ENCODE data around the gene RUNX2.

The RUNX2 gene

DNA sequence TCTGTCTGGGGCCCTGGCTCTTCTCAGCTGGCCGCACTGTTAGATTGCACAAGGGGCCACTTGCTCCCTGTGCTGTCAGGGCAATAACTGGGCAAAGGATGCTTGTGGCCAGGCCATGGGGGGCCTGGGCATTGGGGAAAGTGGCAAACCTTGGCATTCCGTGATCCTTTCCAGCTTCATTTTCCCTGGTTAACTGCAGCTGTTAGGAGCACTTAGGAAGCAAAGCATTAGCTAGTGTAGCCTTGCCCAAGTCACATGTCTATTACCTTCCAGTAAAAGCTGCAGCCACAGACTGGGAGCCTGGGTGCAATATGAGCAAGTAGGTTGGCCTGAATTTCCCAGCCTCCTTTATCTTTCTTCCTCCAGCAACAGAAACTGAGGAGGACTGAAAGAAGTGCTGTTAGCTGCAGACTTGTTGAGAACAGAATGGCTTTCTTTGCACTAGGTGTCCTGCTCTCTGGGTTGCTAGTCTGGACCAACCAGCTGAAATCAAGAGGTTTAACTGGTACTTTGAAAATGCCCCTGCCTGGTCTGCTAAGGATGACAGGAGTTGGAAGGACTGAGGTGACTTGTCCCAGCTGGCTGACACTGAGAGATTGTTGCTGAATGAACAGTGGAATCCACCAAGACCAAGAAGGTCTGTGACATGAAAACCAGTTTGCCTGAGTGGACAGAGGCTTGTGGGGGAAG lies 361.9 kb downstream of the RUNX2 start:
- TF ChIP-seq GATA2 (IDR thresholded peaks at IDR 0.05; ENCODE audit: low read depth, low read length) = no peak
- TF ChIP-seq GATA3 (IDR thresholded peaks at IDR 0.05; ENCODE audit: low read depth, low read length) = no peak

GRCh38 chr6:45690846-45691245 lies 362.7 kb downstream of the RUNX2 start:
- no peak for TF ChIP-seq GATA2 (IDR thresholded peaks at IDR 0.05; ENCODE audit: low read depth, low read length)
- TF ChIP-seq GATA3 (IDR thresholded peaks at IDR 0.05; ENCODE audit: low read depth, low read length) = no peak

DNA sequence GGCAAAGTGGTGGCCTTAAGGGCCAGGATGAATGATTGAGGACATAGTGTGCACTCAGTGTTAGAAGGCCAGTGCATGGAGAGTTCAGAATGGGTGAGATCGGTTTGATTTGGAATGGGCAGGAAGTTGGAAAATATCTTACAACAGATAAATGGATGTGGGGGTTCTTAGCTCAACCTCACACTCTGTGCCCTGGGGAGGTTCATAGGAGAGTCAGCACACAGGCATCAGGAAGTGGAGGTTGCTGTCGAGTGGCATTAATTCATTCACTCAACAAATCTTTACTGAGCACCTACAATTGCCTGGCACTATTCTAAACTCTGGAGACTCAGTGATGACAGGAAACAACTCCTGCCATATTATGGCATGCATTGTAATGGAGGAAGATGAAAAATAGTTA lies 363.3 kb downstream of the RUNX2 start:
- TF ChIP-seq GATA3 (IDR thresholded peaks at IDR 0.05; ENCODE audit: low read depth, low read length) (no peak), GATA2 (IDR thresholded peaks at IDR 0.05; ENCODE audit: low read depth, low read length) (no peak)

DNA sequence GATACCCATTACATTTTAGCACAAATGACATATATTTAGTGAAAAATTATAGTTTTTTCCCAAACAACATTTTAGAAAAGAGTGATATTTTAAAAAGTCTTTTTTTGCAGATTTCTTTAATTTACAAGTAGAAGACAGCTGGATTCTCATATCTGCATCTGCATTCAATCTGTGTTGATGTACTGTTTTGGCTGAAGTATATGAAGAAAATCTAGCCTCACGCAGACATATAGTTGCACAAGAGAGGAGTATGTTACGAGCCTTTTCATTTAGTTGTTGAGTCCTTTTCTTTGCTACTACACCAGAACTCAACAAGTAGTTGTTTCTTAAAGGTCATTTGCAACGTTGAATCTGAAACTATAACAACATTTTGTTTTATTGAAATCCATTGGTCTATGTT lies 363.9 kb downstream of the RUNX2 start:
- TF ChIP-seq GATA2 (IDR thresholded peaks at IDR 0.05; ENCODE audit: low read depth, low read length) = no peak
- TF ChIP-seq GATA3 (IDR thresholded peaks at IDR 0.05; ENCODE audit: low read depth, low read length) = no peak

GRCh38 chr6:45696738-45697137 lies 368.6 kb downstream of the RUNX2 start:
- TF ChIP-seq GATA2 (IDR thresholded peaks at IDR 0.05; ENCODE audit: low read depth, low read length) (no peak), GATA3 (IDR thresholded peaks at IDR 0.05; ENCODE audit: low read depth, low read length) (no peak)

DNA sequence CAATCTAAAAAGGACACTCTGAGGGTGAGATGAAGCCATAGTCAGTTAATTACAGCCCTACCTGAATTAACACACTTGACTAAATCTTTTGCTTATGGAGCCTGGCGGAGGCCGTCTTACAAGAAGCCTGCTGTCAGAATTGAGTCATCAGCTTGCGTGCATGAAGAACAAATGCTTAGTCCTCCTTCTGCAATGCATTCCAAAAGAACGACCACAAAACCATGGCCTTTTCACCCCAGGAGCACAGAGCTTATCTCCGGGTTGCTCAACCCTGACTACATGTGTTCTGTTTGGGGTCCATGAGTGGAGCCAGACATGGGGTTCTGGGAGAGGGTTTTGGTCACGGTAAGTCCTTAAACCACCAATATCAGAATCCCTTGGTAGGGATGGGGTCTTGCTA lies 369.5 kb downstream of the RUNX2 start:
- TF ChIP-seq GATA3 (IDR thresholded peaks at IDR 0.05; ENCODE audit: low read depth, low read length) (no peak), GATA2 (IDR thresholded peaks at IDR 0.05; ENCODE audit: low read depth, low read length) (no peak)

GRCh38 chr6:45698046-45698445 lies 369.9 kb downstream of the RUNX2 start:
- TF ChIP-seq GATA3 (IDR thresholded peaks at IDR 0.05; ENCODE audit: low read depth, low read length) = no peak
- TF ChIP-seq GATA2 (IDR thresholded peaks at IDR 0.05; ENCODE audit: low read depth, low read length) = no peak

GRCh38 chr6:45699663-45700062 lies 371.5 kb downstream of the RUNX2 start:
- TF ChIP-seq GATA3 (IDR thresholded peaks at IDR 0.05; ENCODE audit: low read depth, low read length) (no peak), GATA2 (IDR thresholded peaks at IDR 0.05; ENCODE audit: low read depth, low read length) (no peak)

DNA sequence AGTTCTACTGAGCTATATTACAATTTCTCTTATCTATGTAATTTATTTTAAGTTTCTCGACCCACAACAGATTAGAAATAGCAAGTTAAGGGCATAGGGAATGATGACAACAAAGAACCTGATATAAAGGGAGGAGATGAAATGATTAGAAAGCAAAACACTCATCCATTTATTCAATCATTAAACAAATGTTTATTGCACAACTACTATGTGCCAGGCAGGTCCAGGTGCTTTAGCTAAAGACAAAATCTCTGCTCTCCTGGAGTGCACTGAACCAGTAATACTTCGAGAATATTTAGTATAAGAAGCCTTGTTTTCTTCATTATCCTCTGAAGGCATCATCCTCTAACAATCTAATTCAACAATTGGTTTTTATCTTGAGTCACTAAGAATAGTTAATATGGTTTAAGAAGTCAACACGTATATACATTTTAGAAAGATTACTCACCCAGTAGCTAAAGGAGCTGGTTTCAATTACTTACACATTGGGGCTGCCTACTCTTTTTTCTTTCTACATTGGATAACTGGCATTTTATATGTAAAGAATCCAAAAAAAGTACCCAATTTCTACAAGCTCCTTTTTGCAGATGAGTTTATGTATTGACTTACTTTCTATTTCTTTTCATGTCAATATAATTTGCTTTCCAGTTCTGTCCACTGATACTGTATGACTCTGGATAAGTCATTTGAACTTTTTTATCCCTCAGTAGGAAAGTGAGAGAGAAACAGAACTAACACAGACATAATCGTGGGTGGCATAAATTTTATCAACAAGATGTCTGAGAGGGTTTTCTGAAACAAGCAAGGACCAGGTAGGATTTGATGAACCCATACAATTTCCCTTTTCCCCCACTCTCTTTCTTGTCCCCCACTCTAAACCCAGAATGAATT lies 375.0 kb downstream of the RUNX2 start:
- TF ChIP-seq GATA2 (IDR thresholded peaks at IDR 0.05; ENCODE audit: low read depth, low read length) (no peak), GATA3 (IDR thresholded peaks at IDR 0.05; ENCODE audit: low read depth, low read length) (no peak)

DNA sequence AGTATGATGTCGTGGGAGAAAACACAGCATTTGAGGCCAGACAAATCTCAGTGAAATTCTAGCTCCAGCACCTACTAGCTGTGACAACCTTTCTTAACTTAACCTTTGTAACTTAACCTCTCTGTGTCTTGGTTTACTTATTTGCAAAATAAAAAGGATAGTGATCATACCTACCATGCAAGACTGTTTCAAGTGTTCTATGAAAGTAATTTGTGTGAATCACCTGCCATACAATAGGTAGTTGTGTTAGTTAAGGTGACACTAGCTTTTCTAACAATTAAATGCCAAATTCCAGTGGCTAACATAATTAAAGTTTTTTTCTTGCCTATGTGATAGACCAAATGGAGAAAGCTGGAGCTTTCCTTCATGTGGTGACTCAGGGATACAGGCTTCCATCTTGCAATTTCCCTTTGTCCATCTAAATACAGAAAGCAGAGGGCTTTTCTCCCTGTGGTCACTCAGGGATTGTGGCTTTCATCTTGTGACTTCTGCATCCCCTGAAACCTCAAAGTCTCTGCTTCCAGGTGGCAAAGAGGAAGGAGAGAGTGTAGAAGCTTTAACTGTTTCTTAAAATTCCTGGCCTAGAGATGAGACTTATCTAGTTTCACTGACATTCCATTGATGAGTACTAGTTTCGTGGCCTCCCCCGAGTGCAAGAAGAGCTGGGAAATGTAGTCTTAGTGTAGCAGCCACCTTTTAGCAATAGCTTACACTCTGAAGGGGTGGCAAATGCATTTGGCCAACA lies 376.1 kb downstream of the RUNX2 start:
- no peak for TF ChIP-seq GATA3 (IDR thresholded peaks at IDR 0.05; ENCODE audit: low read depth, low read length)
- TF ChIP-seq GATA2 (IDR thresholded peaks at IDR 0.05; ENCODE audit: low read depth, low read length) = no peak

- TF ChIP-seq GATA3 (IDR thresholded peaks at IDR 0.05; ENCODE audit: low read depth, low read length) (no peak), GATA2 (IDR thresholded peaks at IDR 0.05; ENCODE audit: low read depth, low read length) (no peak)
These were observed 377.2 kb downstream of the RUNX2 start for GRCh38 chr6:45705137-45705855.

- TF ChIP-seq GATA2 (IDR thresholded peaks at IDR 0.05; ENCODE audit: low read depth, low read length) = no peak
- TF ChIP-seq GATA3 (IDR thresholded peaks at IDR 0.05; ENCODE audit: low read depth, low read length) = no peak
These were observed 378.2 kb downstream of the RUNX2 start for GRCh38 chr6:45706319-45706718.

DNA sequence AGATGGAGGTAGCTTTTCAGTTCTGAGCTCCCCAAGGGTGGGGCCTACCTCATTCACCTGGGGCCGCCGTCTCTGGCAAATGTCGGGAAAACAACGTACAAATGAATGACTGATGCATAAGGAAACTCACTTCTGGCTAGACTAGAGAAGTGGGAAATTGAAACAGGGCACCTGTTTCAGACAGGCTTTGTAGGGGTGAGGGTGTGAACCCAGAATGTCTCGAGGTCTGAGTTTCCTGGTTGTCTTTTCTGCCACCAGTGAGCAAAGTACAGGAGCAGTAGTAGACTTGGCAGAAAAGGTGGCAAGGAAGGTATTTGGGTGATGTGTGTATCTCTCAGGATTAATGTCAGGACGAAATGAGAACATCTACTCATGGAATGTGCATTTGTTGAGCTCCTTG lies 379.0 kb downstream of the RUNX2 start:
- TF ChIP-seq GATA3 (IDR thresholded peaks at IDR 0.05; ENCODE audit: low read depth, low read length) (no peak), GATA2 (IDR thresholded peaks at IDR 0.05; ENCODE audit: low read depth, low read length) (no peak)

DNA sequence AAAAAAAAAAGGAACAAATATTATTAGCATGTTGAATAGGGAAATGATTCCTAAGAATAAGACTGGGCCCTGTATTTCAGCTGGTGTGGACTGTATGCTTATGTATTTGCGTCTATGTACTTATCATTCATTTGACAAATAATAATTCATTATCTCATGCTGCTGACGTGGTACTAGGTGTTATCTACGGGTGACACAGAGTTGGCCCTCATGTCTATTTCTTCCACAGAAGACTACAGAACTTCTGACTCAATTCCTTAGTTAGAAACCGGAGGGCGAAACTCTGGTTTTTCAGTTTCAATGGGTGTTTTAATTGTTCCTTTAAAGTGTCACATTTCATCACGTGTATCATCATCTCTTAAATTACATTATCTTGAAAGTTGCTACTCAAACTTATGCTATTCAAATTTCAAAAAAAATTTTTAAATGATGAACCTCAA lies 381.7 kb downstream of the RUNX2 start:
- TF ChIP-seq GATA3 (IDR thresholded peaks at IDR 0.05; ENCODE audit: low read depth, low read length) = no peak

Data from SH-SY5Y (cell line).